VCaP (cell line): ENCODE results near the gene ADCY7.

Source experiments
- H3K27ac ChIP-seq: fragments of 450-650 bp; 2 replicates; pipeline ENCODE4 v1.5.1; 2017
- TF ChIP-seq, protein P1 (sequence below): fragments of 450-650 bp; conservative IDR thresholded peaks from 2 replicates; pipeline ENCODE4 v1.5.1; 2017; ENCODE audit warnings: mild to moderate bottlenecking, moderate library complexity

Gene ADCY7

DNA sequence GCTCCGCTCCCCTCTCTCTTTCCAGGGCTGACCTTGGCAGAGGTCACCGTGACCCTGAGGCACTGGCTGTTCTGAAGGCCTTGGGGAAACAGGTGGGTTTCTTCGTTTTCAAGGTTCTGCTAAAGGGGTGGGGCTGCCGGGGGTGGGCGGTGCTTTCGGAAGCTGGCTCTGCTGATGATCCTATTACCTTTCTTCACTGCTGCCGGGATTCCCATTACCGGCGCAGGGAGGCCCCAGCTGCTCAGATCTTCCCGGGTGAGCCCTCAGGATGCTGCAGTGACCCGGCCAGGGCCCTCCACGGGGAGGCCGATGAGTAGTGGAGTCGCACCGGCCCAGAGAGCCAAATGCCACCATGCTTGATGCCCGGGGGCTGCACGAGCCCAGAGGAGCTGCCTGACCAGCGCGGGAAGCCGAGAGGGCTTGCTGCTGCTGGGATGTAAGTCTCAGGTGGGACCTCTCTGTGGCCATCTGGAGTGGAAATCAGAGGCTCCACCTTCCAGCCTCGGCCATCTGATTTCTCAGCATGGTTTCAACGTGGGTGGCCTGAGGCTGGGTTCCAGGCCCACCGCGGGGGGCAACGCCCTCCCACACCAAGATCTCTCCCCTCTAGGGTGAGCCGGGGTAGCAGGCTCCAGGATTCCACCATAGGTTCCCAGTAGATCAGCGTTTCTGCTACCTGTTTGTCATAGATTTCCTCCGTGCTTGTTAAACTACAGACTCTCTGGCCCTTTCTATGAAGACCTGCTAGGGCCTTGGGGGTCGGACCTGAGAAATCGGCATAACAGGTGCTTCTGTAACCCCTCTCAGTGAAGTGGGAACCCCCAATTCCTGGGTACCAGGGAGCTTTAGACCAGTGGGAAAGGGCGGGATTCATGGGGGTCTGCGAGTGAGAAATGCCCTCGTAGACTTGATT is 21.6 kb upstream of the ADCY7 start:
- H3K27ac ChIP-seq = peak overlapping the region; percentile 43; the same call in 1 of the 2 replicates
- TF ChIP-seq, protein P1, sequence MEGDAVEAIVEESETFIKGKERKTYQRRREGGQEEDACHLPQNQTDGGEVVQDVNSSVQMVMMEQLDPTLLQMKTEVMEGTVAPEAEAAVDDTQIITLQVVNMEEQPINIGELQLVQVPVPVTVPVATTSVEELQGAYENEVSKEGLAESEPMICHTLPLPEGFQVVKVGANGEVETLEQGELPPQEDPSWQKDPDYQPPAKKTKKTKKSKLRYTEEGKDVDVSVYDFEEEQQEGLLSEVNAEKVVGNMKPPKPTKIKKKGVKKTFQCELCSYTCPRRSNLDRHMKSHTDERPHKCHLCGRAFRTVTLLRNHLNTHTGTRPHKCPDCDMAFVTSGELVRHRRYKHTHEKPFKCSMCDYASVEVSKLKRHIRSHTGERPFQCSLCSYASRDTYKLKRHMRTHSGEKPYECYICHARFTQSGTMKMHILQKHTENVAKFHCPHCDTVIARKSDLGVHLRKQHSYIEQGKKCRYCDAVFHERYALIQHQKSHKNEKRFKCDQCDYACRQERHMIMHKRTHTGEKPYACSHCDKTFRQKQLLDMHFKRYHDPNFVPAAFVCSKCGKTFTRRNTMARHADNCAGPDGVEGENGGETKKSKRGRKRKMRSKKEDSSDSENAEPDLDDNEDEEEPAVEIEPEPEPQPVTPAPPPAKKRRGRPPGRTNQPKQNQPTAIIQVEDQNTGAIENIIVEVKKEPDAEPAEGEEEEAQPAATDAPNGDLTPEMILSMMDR = no peak

DNA sequence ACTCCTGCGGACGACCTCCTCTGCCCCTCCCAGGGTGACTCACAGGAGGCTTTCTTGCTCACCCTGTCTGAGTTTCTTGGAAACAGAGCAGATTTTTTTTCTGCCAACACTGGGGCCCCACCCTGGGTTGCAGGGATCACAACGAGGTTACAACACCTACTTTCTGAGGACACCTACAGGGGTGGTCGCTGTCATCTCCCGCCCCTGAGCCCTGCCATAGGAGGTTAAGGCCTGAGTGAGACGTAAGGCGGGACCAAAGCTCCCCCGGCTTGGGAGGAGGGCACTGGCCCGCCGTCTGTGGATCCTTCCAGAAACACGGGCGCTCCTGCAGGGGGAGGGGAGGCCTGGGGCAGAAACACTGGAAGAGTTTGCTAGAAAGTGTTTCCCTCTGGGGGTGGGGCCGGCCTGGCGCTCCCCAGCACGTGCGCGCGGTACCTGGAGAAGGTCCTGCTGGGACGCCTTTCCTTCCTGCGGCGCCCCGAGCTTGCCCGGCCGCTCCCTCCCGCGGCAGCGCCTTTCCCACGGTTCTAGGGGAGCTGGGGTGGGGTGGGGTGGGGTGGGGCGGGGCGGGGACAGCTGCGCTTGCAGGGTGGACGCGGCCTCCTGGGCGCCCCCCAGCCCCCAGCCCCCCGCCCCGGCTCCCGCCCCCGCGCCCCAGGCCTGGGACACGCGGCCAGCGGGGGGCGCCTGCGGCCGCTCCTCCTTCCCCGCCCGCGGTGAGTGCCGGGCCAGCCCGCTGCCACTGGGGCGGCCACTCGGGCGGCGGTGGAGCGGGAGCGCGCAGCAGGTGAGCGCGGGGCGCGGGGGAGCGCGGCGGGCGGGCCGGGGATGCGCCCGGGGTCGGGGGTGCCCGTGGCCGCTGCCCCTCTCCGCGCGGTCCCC is 20.7 kb upstream of the ADCY7 start:
- peak overlapping the region; percentile 43; the same call in 1 of the 2 replicates for H3K27ac ChIP-seq
- TF ChIP-seq, protein P1 = peak; percentile 47

DNA sequence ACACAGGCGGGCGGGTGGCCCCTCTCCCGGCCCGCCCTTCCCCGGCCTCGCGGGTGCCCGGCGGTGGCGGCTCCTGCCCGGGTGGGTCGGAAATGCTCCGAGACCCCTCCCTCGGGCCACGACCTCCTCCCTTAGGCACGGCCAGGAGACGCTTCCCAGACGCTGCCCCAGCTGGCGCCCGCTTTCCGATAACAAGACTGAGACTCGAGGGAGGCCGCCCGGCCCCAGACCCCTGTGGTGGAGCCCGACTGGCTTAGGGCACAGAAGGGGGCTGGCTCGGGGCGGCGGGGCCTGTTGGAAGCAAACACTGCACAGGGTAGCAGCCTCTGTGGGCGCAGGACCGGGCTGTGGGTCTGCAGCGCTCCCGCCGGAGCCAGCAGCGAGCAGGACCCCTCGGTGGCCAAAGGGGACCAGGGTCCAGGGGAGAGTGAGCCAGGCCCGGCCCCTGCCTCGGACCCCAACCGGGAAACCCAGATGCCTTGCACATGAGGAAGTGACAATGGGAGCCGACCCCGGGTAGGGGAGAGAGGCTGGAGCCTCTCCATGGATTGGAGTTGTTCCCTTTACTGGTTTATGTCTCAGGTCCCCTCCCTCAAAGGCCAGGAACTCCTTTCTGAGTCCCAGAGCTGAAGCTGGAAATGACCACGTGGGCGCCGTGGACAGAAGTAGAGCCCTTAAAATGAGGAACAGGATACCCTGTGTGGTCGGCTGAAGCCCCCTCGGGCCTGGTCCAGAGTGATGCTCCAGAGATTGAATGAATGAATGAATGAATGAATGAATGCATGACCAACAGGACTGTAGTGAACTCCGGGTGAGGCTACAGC is 19.8 kb upstream of the ADCY7 start:
- peak overlapping the region; percentile 43; the same call in 1 of the 2 replicates for H3K27ac ChIP-seq
- TF ChIP-seq, protein P1 = no peak

DNA sequence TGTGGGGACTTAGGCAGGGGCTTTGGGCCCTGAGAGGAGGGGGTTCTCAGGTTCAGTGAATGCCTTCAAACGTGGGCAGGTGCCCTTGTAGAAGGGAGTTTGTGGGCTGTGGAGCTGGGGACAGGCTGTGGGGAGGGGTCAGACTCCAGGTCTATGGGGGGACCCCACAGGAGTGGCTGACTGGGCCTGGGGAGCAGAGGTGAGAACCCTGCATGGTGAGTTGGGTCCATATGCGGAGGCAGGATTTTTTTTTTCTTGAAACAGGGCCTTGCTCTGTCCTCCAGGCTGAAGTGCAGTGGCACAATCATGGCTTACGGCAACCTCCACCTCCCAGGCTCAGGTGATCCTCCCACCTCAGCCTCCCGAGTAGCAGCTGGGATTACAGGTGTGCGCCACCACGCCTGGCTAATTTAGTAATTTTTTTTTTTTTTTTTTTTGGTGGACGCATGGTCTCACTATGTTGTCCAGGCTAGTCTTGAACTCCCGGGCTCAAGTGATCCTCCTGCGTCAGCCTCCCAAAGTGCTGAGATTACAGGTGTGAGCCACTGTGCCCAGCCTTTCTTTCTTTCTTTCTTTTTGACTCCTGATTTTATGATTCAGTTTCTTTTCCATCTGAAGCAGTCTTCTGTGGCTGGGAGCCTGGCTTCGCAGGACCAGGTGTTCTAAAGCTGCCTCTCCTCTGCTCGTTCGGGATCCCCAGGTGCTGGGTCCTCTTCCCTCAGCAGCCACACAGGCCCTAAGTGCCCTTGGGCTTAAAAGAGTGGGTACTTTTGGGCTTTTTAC is 19.0 kb upstream of the ADCY7 start:
- no peak overlapping the region for H3K27ac ChIP-seq
- TF ChIP-seq, protein P1 = no peak

DNA sequence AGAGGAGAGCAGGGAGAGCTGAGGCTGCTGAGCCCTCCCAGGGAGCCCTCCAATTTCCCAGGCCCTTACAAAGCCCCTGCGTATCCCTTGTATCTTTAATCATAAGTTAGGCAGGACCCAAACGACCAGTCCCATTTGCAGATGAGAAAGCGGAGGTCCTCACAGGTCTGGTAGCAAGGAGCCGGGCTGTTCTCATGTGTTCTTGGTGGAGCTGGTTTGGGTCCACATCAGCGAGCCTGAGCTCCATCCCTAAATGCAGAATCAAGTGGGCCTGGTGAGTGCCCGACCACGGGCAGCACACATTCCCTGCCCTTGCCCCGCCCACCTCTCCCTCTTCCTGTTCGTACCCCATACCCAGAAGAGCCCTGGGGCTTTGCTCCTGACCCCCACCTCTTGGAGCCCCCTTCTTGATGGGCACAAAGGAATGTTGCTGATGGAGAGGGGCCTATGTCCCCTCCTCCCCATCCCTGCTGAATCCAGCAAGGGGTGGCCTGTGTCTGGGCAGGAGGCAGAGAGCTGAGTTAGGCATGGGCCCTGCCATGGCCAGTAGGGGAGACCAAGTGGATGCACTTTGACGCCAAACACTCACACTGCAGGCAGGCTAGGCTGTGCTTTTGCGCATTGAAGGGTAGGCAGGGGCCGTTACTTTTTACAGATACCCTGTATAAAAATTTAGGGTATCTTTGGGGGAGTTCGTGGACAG is 18.3 kb upstream of the ADCY7 start:
- TF ChIP-seq, protein P1 = no peak
- H3K27ac ChIP-seq = no peak overlapping the region

DNA sequence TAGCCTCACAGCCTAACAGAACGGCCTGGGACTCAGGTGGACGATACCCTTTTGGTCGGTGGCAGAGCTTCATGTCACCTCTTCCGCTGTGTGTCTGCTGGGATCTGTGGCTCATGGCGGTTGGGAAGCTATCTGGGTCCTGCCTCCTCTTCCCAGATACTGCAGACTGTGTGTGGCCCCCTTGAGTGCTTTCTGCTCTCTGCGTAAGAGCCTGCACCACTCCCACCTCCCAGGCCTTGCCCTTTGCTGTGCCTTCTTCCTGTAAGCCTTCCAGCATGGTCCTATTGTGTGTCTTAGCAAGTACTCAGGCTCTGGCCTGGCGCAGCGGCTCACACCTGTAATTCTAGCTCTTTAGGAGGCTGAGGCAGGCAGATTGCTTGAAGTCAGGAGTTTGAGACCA is 17.5 kb upstream of the ADCY7 start:
- TF ChIP-seq, protein P1 = no peak
- no peak overlapping the region for H3K27ac ChIP-seq
